PC-3 (cell line): Measurements from ENCODE around the gene N4BP2L2. TPM values are rescaled to one million over a fixed set of nuclear protein-coding genes. Genes with fewer than 3 reads are reported as not detected.

Source experiments
- ATAC-seq: fragments of 200-7000 bp; cut with Tn5 transposase; 2 replicates; pipeline ENCODE4 v1.9.1; 2020; ENCODE audit warnings: mild to moderate bottlenecking, moderate library complexity
- BruUV-seq: library from RNA; stranded (reverse); fragments of 400-500 nt; replicated peaks from 2 replicates; lab custom pipeline; 2021; lab: Mats Ljungman, UMichigan
- CTCF ChIA-PET: fragments of 300-600 bp; sonication (Branson Sonifier 250); formaldehyde crosslinking; loops from one replicate; lab custom pipeline; 2022; ENCODE audit warnings: antibody characterized with exemption; lab: Charles Lee
- POLR2A ChIA-PET: fragments of 300-600 bp; sonication (Branson Sonifier 250); formaldehyde crosslinking; loops from one replicate; lab custom pipeline; 2022; ENCODE audit warnings: antibody characterized with exemption; ENCODE audit not compliant: unreplicated experiment; lab: Charles Lee
- DNase-seq: peaks from one replicate; pipeline ENCODE4 v3.0.0-alpha.2; 2015
- H2AFZ ChIP-seq: fragments of 300-600 bp; sonication (generic); 2 replicates; pipeline ENCODE4 v1.6.0; 2016; ENCODE audit warnings: antibody characterized with exemption, low read length
- H3F3A ChIP-seq: fragments of 300-600 bp; sonication (generic); one replicate; pipeline ENCODE4 v1.6.0; 2017; ENCODE audit warnings: antibody characterized with exemption, low read length, control low read depth, mild to moderate bottlenecking; ENCODE audit not compliant: unreplicated experiment
- H3K27ac ChIP-seq: fragments of 300-600 bp; sonication (generic); 2 replicates; pipeline ENCODE4 v1.5.1; 2016; ENCODE audit warnings: mild to moderate bottlenecking, low read length
- H3K27me3 ChIP-seq: fragments of 300-600 bp; sonication (generic); 2 replicates; pipeline ENCODE4 v1.6.1; 2016; ENCODE audit warnings: low read length, mixed read lengths
- H3K36me3 ChIP-seq: fragments of 300-600 bp; sonication (generic); 2 replicates; pipeline ENCODE4 v1.6.1; 2016; ENCODE audit warnings: low read depth, mixed run types, low read length, mixed read lengths
- H3K4me1 ChIP-seq: fragments of 300-600 bp; sonication (generic); 2 replicates; pipeline ENCODE4 v1.5.1; 2016; ENCODE audit warnings: low read length; ENCODE audit not compliant: insufficient read depth
- H3K4me2 ChIP-seq: fragments of 300-600 bp; sonication (generic); 2 replicates; pipeline ENCODE4 v1.6.0; 2016; ENCODE audit warnings: low read length
- H3K4me3 ChIP-seq: fragments of 300-600 bp; sonication (generic); 2 replicates; pipeline ENCODE4 v1.5.1; 2016; ENCODE audit warnings: mild to moderate bottlenecking, low read length, mixed read lengths
- H3K79me2 ChIP-seq: fragments of 300-600 bp; sonication (generic); 2 replicates; pipeline ENCODE4 v1.6.1; 2017; ENCODE audit warnings: low read length, mixed read lengths
- H3K9ac ChIP-seq: fragments of 300-600 bp; sonication (generic); 2 replicates; pipeline ENCODE4 v1.6.0; 2016; ENCODE audit warnings: mild to moderate bottlenecking, low read length
- H3K9me2 ChIP-seq: fragments of 300-600 bp; sonication (generic); replicated peaks from 2 replicates; pipeline ENCODE4 v1.6.1; 2016; ENCODE audit warnings: mixed run types, low read length, mixed read lengths
- H3K9me3 ChIP-seq: fragments of 300-600 bp; sonication (generic); 2 replicates; pipeline ENCODE4 v1.6.1; 2016; ENCODE audit warnings: low read length, mixed read lengths
- H4K20me1 ChIP-seq: fragments of 300-600 bp; sonication (generic); 2 replicates; pipeline ENCODE4 v1.6.1; 2016; ENCODE audit warnings: low read length, mixed read lengths
- EZH2 ChIP-seq: fragments of 300-600 bp; sonication (generic); IDR thresholded peaks from one replicate; pipeline ENCODE4 v1.6.1; 2017; ENCODE audit warnings: antibody characterized with exemption, mild to moderate bottlenecking, low read length; ENCODE audit not compliant: unreplicated experiment
- EZH2phosphoT487 ChIP-seq: fragments of 300-600 bp; sonication (generic); IDR thresholded peaks from 2 replicates; pipeline ENCODE4 v1.6.1; 2018; ENCODE audit warnings: mild to moderate bottlenecking, antibody characterized with exemption, low read length, borderline replicate concordance
- intact Hi-C: fragments of 100-400 bp; cut with micrococcal nuclease; formaldehyde crosslinking; loops from 2 replicates; pipeline ENCODE4 v1.9.0; 2023
- total RNA-seq: library from RNA; depleted of rRNA; stranded (reverse); fragments of >200 nt; gene quantifications from 2 replicates; pipeline ENCODE4 v1.2.3, GENCODE V29; 2014
- TF ChIP-seq, protein P1 (sequence below): fragments of 300-600 bp; sonication (generic); conservative IDR thresholded peaks from 2 replicates; pipeline ENCODE4 v1.5.1; 2017; ENCODE audit warnings: antibody characterized with exemption, low read depth, mild to moderate bottlenecking, low read length

N4BP2L2 gene
- total RNA-seq, 1 experiment from 2014 or later, result 51.4 TPM

DNA sequence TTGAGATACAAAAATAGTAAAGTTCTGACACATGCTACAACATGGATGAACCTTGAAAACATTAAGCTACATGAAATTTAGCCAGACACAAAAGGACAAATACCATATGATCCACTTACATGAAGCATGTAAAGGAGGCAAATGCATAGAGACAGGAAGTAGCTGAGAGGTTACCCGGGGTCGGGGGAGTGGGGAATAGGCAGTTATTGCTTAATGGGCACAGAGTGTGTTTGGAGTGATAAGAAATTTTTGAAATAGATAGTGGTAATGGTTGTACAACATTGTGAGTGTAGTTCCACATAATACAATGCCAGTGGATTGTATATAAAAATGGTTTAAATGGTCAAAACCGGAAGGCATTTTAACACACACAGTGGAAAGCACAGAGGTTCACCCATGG is 115.0 kb downstream of the N4BP2L2 start:
- no peak for DNase-seq
- no peaks in the 10 kb centered on the region for H3K79me2 ChIP-seq
- TF ChIP-seq EZH2, result no peak
- TF ChIP-seq EZH2phosphoT487, result no peak
- TF ChIP-seq, protein P1, sequence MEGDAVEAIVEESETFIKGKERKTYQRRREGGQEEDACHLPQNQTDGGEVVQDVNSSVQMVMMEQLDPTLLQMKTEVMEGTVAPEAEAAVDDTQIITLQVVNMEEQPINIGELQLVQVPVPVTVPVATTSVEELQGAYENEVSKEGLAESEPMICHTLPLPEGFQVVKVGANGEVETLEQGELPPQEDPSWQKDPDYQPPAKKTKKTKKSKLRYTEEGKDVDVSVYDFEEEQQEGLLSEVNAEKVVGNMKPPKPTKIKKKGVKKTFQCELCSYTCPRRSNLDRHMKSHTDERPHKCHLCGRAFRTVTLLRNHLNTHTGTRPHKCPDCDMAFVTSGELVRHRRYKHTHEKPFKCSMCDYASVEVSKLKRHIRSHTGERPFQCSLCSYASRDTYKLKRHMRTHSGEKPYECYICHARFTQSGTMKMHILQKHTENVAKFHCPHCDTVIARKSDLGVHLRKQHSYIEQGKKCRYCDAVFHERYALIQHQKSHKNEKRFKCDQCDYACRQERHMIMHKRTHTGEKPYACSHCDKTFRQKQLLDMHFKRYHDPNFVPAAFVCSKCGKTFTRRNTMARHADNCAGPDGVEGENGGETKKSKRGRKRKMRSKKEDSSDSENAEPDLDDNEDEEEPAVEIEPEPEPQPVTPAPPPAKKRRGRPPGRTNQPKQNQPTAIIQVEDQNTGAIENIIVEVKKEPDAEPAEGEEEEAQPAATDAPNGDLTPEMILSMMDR, result no peak
- no peak overlapping the region for H2AFZ ChIP-seq
- ChIA-PET CTCF (no interaction called here), POLR2A (interaction anchor here (0.7 kb wide), 1 partner anchor 108 kb away, joined by 3 read pairs; the partner anchor contains the start of gene BRCA2)
- H3K4me1 ChIP-seq, result peaks cover 8% of the 10 kb centered on the region; the same call in 1 of the 2 replicates
- H3K9ac ChIP-seq, result no peak overlapping the region
- no peaks in the 10 kb centered on the region for H3K27me3 ChIP-seq
- no peaks in the 10 kb centered on the region for H4K20me1 ChIP-seq
- no peak overlapping the region for H3K4me2 ChIP-seq
- H3K27ac ChIP-seq, result no peak overlapping the region
- BruUV-seq, result no TSS peak
- no peak for ATAC-seq
- no peaks in the 10 kb centered on the region for H3K9me2 ChIP-seq
- H3K36me3 ChIP-seq, result no peaks in the 10 kb centered on the region
- H3K9me3 ChIP-seq, result no peaks in the 10 kb centered on the region
- intact Hi-C loops, result loop anchor here (10.0 kb wide), 1 partner anchor 109 kb away; the partner anchor contains the start of genes BRCA2 and ZAR1L
- H3F3A ChIP-seq, result no peaks in the 10 kb centered on the region
- H3K4me3 ChIP-seq, result no peak overlapping the region

DNA sequence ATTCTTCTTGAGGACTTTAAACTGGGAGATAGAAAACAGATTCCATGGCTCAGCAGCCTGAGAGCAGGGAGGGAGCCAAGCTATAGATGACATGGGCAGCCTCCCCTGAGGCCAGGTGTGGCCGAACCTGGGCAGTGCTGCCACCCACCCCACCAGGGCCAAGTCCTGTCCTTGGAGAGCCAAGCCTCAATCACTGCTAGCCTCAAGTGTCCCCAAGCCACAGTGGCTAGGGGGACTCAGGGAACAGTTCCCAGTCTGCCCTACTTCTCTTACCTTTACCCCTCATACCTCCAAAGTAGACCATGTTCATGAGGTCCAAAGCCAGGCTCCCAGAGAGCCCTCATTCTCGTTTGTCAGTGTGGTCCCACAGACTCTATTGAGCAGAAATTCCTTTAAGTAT is 118.7 kb downstream of the N4BP2L2 start:
- TF ChIP-seq EZH2phosphoT487 (no peak), EZH2 (no peak)
- TF ChIP-seq, protein P1, result no peak
- H4K20me1 ChIP-seq, result no peaks in the 10 kb centered on the region
- intact Hi-C loops, result loop anchor here (10.0 kb wide), 2 partner anchors 105 to 255 kb away; partner anchors contain the start of genes BRCA2 and ZAR1L
- no peaks in the 10 kb centered on the region for H3K79me2 ChIP-seq
- ChIA-PET POLR2A (no interaction called here), CTCF (no interaction called here)
- H3K27ac ChIP-seq, result no peak overlapping the region
- BruUV-seq, result no TSS peak
- H3K9ac ChIP-seq, result no peak overlapping the region
- H3F3A ChIP-seq, result no peaks in the 10 kb centered on the region
- H3K9me3 ChIP-seq, result no peaks in the 10 kb centered on the region
- no peak overlapping the region for H3K4me3 ChIP-seq
- DNase-seq, result no peak
- H3K9me2 ChIP-seq, result no peaks in the 10 kb centered on the region
- H3K4me2 ChIP-seq, result no peak overlapping the region
- no peaks in the 10 kb centered on the region for H3K4me1 ChIP-seq
- no peaks in the 10 kb centered on the region for H3K36me3 ChIP-seq
- no peak overlapping the region for H2AFZ ChIP-seq
- no peaks in the 10 kb centered on the region for H3K27me3 ChIP-seq
- no peak for ATAC-seq

DNA sequence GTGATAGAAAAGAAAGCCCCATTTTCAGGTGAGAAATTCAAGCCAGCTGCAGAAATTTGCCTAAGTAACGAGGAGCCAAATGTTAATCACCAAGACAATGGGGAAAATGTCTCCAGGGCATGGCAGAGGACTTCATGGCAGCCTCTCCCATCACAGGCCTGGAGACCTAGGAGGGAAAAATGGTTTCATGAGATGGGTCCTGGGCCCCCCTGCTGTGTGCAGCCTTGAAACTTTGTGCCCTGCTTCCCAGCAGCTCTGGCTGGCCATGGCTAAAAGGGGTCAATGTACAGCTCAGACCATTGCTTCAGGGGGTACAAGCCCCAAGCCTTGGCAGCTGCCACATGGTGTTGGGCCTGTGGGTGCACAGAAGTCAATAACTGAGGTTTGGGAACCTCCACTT is 120.6 kb downstream of the N4BP2L2 start:
- Histone ChIP-seq H3K9me3 (no peaks in the 10 kb centered on the region), H3K4me3 (no peak overlapping the region), H3K36me3 (no peaks in the 10 kb centered on the region), H2AFZ (no peak overlapping the region), H3K4me2 (no peak overlapping the region), H3K79me2 (no peaks in the 10 kb centered on the region), H3F3A (no peaks in the 10 kb centered on the region), H4K20me1 (no peaks in the 10 kb centered on the region), H3K9ac (no peak overlapping the region), H3K4me1 (no peaks in the 10 kb centered on the region), H3K27me3 (no peaks in the 10 kb centered on the region), H3K9me2 (no peaks in the 10 kb centered on the region), H3K27ac (no peak overlapping the region)
- intact Hi-C loops, result loop anchor here (10.0 kb wide), 1 partner anchor 253 kb away; no protein-coding TSS in a partner anchor
- ChIA-PET CTCF (no interaction called here), POLR2A (no interaction called here)
- ATAC-seq (no peak), DNase-seq (no peak)
- BruUV-seq, result no TSS peak
- TF ChIP-seq EZH2 (no peak), EZH2phosphoT487 (no peak)
- TF ChIP-seq, protein P1, result no peak
